GM12891 (cell line): ENCODE results near the gene KIAA0319L.

Experiments
- PAX5 ChIP-seq: IDR thresholded peaks from 2 replicates; pipeline ENCODE4 v1.6.1; 2011; ENCODE audit warnings: low read length, moderate library complexity, mild to moderate bottlenecking; ENCODE audit not compliant: insufficient read depth, severe bottlenecking
- POLR2A ChIP-seq: IDR thresholded peaks from 2 replicates; pipeline ENCODE4 v1.6.1; 2011; ENCODE audit warnings: low read depth, low read length, control low read depth
- POLR2AphosphoS5 ChIP-seq: IDR thresholded peaks from 2 replicates; pipeline ENCODE4 v1.6.1; 2011; ENCODE audit warnings: low read depth, low read length, control low read depth
- POU2F2 ChIP-seq: IDR thresholded peaks from 2 replicates; pipeline ENCODE4 v1.6.1; 2011; ENCODE audit warnings: low read depth, mild to moderate bottlenecking, control low read depth, low read length, moderate library complexity
- SPI1 ChIP-seq: IDR thresholded peaks from 2 replicates; pipeline ENCODE4 v1.6.1; 2011; ENCODE audit warnings: low read depth, low read length, control low read depth
- TAF1 ChIP-seq: IDR thresholded peaks from 2 replicates; pipeline ENCODE4 v1.6.1; 2011; ENCODE audit warnings: low read depth, low read length, control low read depth

DNA sequence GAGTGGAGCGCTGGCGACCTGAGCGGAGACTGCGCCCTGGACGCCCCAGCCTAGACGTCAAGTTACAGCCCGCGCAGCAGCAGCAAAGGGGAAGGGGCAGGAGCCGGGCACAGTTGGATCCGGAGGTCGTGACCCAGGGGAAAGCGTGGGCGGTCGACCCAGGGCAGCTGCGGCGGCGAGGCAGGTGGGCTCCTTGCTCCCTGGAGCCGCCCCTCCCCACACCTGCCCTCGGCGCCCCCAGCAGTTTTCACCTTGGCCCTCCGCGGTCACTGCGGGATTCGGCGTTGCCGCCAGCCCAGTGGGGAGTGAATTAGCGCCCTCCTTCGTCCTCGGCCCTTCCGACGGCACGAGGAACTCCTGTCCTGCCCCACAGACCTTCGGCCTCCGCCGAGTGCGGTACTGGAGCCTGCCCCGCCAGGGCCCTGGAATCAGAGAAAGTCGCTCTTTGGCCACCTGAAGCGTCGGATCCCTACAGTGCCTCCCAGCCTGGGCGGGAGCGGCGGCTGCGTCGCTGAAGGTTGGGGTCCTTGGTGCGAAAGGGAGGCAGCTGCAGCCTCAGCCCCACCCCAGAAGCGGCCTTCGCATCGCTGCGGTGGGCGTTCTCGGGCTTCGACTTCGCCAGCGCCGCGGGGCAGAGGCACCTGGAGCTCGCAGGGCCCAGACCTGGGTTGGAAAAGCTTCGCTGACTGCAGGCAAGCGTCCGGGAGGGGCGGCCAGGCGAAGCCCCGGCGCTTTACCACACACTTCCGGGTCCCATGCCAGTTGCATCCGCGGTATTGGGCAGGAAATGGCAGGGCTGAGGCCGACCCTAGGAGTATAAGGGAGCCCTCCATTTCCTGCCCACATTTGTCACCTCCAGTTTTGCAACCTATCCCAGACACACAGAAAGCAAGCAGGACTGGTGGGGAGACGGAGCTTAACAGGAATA, 20.1 kb upstream of the KIAA0319L start:
- TF ChIP-seq POLR2AphosphoS5 (no peak), POLR2A (no peak), TAF1 (no peak), POU2F2 (no peak), SPI1 (no peak), PAX5 (no peak)
